Measurements from ENCODE around the gene TAF12.
"Not testable (repeated sequence)": the region's sequence is repeated elsewhere in the genome, so short reads cannot be mapped to it uniquely, and the experiment has no call there.

Gene TAF12

GRCh38 chr1:28580722-28581530, 61.9 kb downstream of the TAF12 start:
- H3K9me3 Mint-ChIP-seq: no peaks in the 10 kb centered on the region
- peak overlapping the region; percentile 97 for H3K4me3 Mint-ChIP-seq
- no peaks in the 10 kb centered on the region for H3K27me3 Mint-ChIP-seq
- peak overlapping the region; percentile 96 for H3K27ac Mint-ChIP-seq
- peaks cover 49% of the 10 kb centered on the region for H3K36me3 Mint-ChIP-seq (ENCODE audit: low read depth)
- H3K4me1 Mint-ChIP-seq (ENCODE audit: low read depth): peaks cover 36% of the 10 kb centered on the region

GRCh38 chr1:28579401-28579800, 63.5 kb downstream of the TAF12 start:
- H3K36me3 Mint-ChIP-seq (ENCODE audit: low read depth): peaks cover 49% of the 10 kb centered on the region
- H3K9me3 Mint-ChIP-seq: no peaks in the 10 kb centered on the region

GRCh38 chr1:28578696-28579218, 64.1 kb downstream of the TAF12 start:
- Mint-ChIP-seq H3K9me3 (no peaks in the 10 kb centered on the region), H3K4me1 (ENCODE audit: low read depth) (peaks cover 36% of the 10 kb centered on the region), H3K4me3 (peak overlapping the region; percentile 97), H3K36me3 (ENCODE audit: low read depth) (peaks cover 49% of the 10 kb centered on the region), H3K27ac (peak overlapping the region; percentile 96), H3K27me3 (no peaks in the 10 kb centered on the region)

More at GRCh38 chr1:28579401-28579800, 63.5 kb downstream of the TAF12 start:
- H3K27me3 Mint-ChIP-seq: no peaks in the 10 kb centered on the region
- peak overlapping the region; percentile 96 for H3K27ac Mint-ChIP-seq
- H3K4me1 Mint-ChIP-seq (ENCODE audit: low read depth): peaks cover 36% of the 10 kb centered on the region
- peak overlapping the region; percentile 97 for H3K4me3 Mint-ChIP-seq

GRCh38 chr1:28577738-28578536, 64.9 kb downstream of the TAF12 start:
- Mint-ChIP-seq H3K4me1 (ENCODE audit: low read depth) (peaks cover 33% of the 10 kb centered on the region), H3K4me3 (peak overlapping the region; percentile 97)

GRCh38 chr1:28577052-28577678, 65.7 kb downstream of the TAF12 start:
- Mint-ChIP-seq H3K27me3 (no peaks in the 10 kb centered on the region), H3K4me3 (peak overlapping the region; percentile 97), H3K4me1 (ENCODE audit: low read depth) (peaks cover 27% of the 10 kb centered on the region), H3K9me3 (no peaks in the 10 kb centered on the region), H3K27ac (peak overlapping the region; percentile 74), H3K36me3 (ENCODE audit: low read depth) (peaks cover 49% of the 10 kb centered on the region)

More at GRCh38 chr1:28577738-28578536, 64.9 kb downstream of the TAF12 start:
- no peaks in the 10 kb centered on the region for H3K9me3 Mint-ChIP-seq
- H3K36me3 Mint-ChIP-seq (ENCODE audit: low read depth): peaks cover 49% of the 10 kb centered on the region
- H3K27ac Mint-ChIP-seq: peak overlapping the region; percentile 96
- H3K27me3 Mint-ChIP-seq: no peaks in the 10 kb centered on the region

- peaks cover 34% of the 10 kb centered on the region for H3K36me3 Mint-ChIP-seq (ENCODE audit: low read depth)
- H3K4me3 Mint-ChIP-seq: no peak overlapping the region
- H3K27ac Mint-ChIP-seq: no peak overlapping the region
- no peaks in the 10 kb centered on the region for H3K27me3 Mint-ChIP-seq
- no peaks in the 10 kb centered on the region for H3K9me3 Mint-ChIP-seq
- H3K4me1 Mint-ChIP-seq (ENCODE audit: low read depth): peaks cover 8% of the 10 kb centered on the region
Observed at GRCh38 chr1:28573564-28573963, 69.3 kb downstream of the TAF12 start.

GRCh38 chr1:28572891-28573290, 70.0 kb downstream of the TAF12 start:
- H3K4me1 Mint-ChIP-seq (ENCODE audit: low read depth); H3K27ac Mint-ChIP-seq; H3K4me3 Mint-ChIP-seq; H3K9me3 Mint-ChIP-seq; H3K27me3 Mint-ChIP-seq: not testable (repeated sequence)
- peaks cover 34% of the 10 kb centered on the region for H3K36me3 Mint-ChIP-seq (ENCODE audit: low read depth)

GRCh38 chr1:28571911-28572310, 71.0 kb downstream of the TAF12 start:
- Mint-ChIP-seq H3K4me1 (ENCODE audit: low read depth) (no peaks in the 10 kb centered on the region), H3K4me3 (no peak overlapping the region), H3K27me3 (no peaks in the 10 kb centered on the region), H3K9me3 (no peaks in the 10 kb centered on the region), H3K36me3 (ENCODE audit: low read depth) (peaks cover 33% of the 10 kb centered on the region), H3K27ac (no peak overlapping the region)

- no peaks in the 10 kb centered on the region for H3K27me3 Mint-ChIP-seq
- no peaks in the 10 kb centered on the region for H3K9me3 Mint-ChIP-seq
- H3K4me1 Mint-ChIP-seq (ENCODE audit: low read depth): no peaks in the 10 kb centered on the region
- H3K36me3 Mint-ChIP-seq (ENCODE audit: low read depth): peaks cover 51% of the 10 kb centered on the region
- H3K4me3 Mint-ChIP-seq: no peak overlapping the region
- no peak overlapping the region for H3K27ac Mint-ChIP-seq
Observed at GRCh38 chr1:28566931-28567330, 75.9 kb downstream of the TAF12 start.

GRCh38 chr1:28565726-28566125, 77.1 kb downstream of the TAF12 start:
- H3K9me3 Mint-ChIP-seq: no peaks in the 10 kb centered on the region
- peaks cover 54% of the 10 kb centered on the region for H3K36me3 Mint-ChIP-seq (ENCODE audit: low read depth)
- no peaks in the 10 kb centered on the region for H3K4me1 Mint-ChIP-seq (ENCODE audit: low read depth)
- H3K27me3 Mint-ChIP-seq: no peaks in the 10 kb centered on the region
- H3K4me3 Mint-ChIP-seq: no peak overlapping the region
- no peak overlapping the region for H3K27ac Mint-ChIP-seq

- Mint-ChIP-seq H3K27me3 (no peaks in the 10 kb centered on the region), H3K36me3 (ENCODE audit: low read depth) (peaks cover 60% of the 10 kb centered on the region), H3K27ac (no peak overlapping the region), H3K4me3 (no peak overlapping the region), H3K4me1 (ENCODE audit: low read depth) (no peaks in the 10 kb centered on the region), H3K9me3 (no peaks in the 10 kb centered on the region)
Observed at GRCh38 chr1:28565040-28565439, 77.8 kb downstream of the TAF12 start.

GRCh38 chr1:28564310-28564709, 78.6 kb downstream of the TAF12 start:
- Mint-ChIP-seq H3K4me3 (no peak overlapping the region), H3K27ac (no peak overlapping the region), H3K36me3 (ENCODE audit: low read depth) (peaks cover 68% of the 10 kb centered on the region)

GRCh38 chr1:28560886-28561285, 82.0 kb downstream of the TAF12 start:
- Mint-ChIP-seq H3K4me1 (ENCODE audit: low read depth) (no peaks in the 10 kb centered on the region), H3K27me3 (no peaks in the 10 kb centered on the region), H3K9me3 (no peaks in the 10 kb centered on the region), H3K27ac (no peak overlapping the region), H3K36me3 (ENCODE audit: low read depth) (peaks cover 54% of the 10 kb centered on the region), H3K4me3 (no peak overlapping the region)

More at GRCh38 chr1:28564310-28564709, 78.6 kb downstream of the TAF12 start:
- Mint-ChIP-seq H3K4me1 (ENCODE audit: low read depth) (no peaks in the 10 kb centered on the region), H3K27me3 (no peaks in the 10 kb centered on the region), H3K9me3 (no peaks in the 10 kb centered on the region)
